HG02885 (cell line): ENCODE results near the gene HLTF.
A peak's percentile ranks its signal among the peaks of the same experiment; 100 is the strongest.

ENCODE experiments used
- ATAC-seq: cut with Tn5 transposase; IDR thresholded peaks from one replicate; pipeline ENCODE4 v1.9.1; 2021; ENCODE audit warnings: mild to moderate bottlenecking; ENCODE audit not compliant: unreplicated experiment, poor library complexity

HLTF gene

DNA sequence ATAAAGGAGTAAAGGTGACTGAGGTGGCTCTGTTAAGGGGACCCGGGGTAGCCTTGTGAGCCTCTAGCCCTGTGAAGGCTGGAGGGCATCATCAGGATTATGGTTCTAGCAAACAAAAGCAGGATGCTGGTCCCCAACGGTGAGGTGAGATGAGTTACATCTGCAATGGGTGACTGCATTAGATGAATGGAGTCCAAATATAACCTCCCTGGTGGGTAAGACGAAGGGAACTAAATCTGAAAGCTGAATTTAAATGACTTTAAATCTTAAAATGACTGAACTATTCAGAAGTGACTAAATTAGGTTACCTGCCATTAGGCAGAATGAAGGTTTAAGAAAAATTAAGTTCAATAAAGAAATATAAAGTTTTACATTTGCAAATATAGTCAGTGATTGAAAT lies 4.6 kb upstream of the HLTF start:
- ATAC-seq: peak; percentile 20

DNA sequence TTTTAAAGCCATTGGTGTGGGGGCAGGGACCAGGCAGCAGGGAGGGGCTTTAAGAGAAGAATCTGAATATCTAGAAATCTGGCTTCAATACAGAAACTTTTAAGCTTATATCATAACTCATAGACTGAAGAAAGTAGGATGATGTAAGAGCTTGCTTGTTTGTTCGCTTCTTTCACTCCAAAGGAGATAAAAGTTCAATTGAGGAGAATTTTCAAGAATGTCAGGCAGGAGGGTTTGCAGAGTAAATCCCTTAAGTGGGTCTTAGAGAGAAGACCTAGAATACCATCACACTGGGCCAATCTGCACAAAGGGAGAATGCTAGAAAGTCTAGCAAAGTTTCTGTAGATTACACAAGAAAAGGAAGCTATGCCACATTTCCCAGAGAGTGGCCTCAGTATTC lies 4.1 kb upstream of the HLTF start:
- ATAC-seq: no peak

DNA sequence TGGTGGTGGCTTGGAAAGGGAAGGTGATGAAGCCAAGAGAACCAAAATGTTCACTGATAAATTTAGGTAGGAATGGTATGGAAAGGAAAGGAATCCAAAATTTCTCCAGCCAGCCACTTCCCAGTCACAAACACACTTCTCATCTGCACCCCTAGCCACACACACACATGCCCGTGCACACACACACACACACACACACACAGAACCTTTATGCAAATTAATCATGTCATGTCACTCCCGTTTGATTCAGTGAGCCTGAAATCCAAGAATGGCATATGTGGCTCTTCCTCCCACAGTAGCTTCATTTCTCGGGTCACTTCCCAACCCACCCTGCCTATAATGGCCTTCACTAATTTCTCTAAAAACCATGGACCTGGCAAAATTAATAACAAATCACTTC lies 3.1 kb upstream of the HLTF start:
- ATAC-seq: no peak

DNA sequence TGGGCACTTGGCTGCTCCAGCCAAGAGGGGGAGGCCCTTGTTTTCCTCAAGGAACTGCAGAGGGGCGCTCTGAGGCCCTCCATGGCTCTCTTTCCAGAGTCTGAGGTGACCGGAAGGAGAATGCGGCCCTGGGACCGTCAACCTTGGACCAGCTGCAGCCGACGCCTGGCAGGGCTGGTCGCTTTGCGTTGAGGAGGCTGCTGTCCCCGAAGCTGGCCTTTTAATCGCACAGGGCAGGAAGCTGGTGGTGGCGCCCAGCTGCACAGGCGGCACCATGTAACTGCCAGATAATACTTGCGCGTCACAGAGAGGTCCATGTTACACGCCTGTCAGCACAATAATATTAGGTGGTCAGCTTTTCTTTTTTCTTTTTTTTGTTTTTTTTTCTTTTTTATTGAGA lies 875 bp upstream of the HLTF start:
- no peak for ATAC-seq

DNA sequence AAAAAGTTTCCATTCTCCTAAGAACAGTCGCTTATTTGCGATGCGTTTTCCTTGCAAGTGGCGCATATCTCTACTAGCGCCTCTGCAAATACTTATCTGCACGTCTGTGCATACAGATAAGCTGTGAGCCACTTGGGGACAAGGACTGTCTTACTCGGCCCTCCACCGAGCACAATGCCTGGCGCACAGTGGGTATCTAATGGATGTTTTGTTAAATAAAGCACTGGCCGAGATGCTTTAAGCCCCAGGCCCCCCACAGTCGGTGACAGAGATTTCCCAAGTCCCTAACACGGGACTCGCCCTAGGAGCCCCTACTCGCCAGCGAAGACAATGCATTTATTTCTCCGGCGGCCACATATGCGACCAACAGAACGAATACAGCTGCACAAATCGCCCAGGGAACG lies 503 bp downstream of the HLTF start:
- ATAC-seq: peak; percentile 35

DNA sequence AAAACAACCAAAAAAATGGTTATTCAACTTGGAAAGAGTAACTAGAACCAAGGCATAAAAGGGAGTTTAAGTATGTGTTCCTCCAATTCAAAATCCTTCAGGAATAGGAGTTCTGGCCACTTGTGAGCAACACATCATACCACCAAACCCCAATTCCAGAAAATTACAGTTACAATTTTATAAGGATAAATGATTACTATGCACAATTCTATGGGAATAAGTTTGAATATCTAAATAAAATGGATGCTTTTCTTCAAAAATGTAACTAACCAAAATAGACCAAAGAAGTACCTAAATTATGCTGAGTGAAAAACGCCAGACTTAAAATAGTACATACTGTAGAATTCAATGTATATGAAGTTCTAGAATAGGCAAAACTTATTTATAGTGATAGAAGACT lies 4.6 kb downstream of the HLTF start:
- ATAC-seq: no peak

DNA sequence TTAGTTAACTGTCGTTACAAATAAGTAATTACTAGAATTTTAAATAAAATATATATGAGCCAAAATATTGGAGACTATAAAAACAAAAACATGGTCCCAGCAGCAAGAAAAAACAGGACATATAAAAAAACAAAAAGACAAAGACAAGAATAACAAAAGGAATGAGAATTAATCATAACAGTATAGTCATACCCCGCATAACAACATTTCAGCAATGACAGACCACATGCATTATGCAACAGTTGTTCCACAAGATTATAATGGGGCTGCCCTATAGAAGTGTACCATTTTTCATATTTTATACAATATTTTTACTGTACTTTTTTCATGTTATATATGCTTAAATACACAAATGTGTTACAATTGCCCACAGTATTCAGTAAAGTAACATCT lies 5.6 kb downstream of the HLTF start:
- ATAC-seq: no peak

DNA sequence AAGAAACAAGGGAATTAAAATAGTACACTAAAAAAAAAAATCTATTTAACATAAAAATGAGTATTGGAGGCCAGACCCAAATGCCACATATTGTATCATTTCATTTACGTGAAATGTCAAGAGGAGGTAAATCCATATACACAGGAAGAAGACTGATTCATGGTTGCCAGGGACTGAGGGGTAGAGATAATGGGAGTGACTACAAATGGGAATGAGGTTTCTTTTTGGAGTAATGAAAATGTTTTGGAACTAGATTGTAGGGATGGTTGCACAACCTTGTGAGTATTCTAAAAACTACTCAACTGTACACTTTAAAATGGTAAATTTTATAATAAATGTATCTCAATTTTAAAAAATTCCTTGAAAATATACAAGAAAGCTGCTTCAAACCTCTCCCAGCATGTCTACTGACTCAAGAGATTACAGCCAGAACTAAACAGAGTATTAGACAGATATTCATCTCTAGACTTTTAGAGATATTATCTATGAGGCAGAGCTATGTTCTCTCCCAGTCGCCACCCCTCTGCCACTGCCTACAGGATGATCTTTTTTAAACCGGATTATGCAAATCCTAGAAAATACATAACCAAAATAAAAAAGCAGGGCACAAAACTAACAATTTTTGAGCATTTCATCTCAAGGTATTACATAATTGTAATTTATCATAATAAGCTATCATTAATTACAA lies 6.2 kb downstream of the HLTF start:
- no peak for ATAC-seq

DNA sequence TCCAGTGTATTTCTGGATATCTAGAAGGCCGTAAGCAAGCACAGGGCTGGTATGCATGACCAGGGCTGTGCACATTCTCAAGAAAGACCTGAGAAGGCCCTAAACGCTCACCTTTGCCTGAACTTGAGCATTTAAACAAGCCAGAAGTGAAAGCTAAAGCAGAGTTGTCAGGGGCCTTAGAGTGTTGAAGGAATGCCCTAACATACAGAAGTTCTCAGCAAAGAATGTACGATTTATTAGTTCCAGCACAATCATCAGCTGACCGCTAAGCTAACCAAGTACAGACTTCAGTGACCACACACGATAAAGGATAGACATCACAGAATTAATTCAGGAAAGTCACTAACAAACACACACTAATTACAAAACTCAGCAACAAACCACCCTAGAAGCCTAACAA lies 8.7 kb downstream of the HLTF start:
- ATAC-seq: no peak

DNA sequence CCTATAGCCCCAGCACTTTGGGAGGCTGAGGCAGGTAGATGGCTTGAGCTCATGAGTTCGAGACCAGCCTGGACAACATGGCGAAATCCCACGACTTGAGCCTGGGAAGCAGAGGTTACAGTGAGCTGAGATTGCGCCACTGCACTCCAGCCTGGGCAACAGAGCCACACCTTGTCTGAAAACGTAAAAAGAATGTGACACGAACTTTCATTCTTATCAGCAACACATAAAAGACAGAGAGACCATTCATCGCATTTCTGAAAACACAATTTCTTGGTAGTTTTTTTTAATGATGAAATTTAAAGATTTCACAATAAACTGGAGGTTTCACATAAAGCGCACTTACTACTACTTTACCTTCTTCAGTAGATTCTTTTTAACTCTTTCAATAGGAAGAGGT lies 18.4 kb downstream of the HLTF start:
- ATAC-seq: no peak

DNA sequence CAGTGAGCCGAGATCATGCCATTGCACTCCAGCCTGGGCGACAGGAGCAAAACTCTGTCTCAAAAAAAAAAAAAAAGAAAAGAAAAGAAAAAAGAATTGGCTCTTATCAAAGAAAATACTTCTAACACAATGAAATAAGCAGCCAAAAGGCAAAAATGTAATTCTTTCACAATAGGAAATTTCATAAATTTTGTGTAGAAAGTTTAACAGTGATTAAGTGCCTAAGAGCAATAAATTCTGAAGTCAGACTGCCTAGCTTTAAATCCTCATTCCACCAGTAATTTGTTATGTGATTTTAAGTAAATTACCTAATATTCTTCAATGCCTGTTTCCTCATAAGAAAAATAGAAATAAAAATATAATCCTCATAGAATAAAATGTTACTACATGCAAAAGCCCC lies 24.6 kb downstream of the HLTF start:
- no peak for ATAC-seq

DNA sequence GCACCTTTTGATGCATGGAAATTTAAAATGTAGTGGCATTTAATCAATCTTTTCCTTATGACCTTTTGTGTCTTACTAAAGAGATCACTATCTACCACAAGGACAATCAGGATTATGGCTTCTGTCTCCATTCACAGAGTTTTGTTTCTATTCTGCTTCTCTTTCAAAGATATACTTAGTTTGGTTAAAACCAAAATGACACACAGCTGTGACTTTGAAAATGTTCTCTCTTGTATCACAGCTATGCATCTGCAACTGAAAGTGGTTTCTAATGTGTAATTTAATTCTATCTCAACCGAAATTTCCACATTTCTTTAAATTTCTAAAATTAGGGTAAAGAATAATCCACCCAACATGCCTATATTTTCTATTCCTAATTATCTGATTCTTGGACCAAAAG lies 27.7 kb downstream of the HLTF start:
- ATAC-seq: peak; percentile 81

DNA sequence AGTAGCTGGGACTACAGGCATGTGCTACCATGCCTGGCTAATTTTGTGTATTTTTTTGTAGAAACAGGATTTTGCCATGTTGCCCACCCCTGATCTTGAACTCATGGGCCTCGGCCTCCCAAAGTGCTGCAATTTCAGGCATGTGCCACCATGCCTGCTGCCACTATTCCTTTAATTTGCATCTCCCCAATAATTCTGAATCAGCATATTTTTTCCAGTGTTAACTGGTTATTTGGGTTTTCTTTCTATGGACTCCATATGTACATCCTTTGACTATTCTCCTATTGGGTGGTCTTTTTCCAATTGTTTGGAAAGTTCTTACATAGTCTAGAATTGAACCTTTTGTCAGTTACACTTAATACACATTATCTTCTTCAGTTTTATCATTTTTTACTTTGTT lies 28.1 kb downstream of the HLTF start:
- ATAC-seq: no peak

DNA sequence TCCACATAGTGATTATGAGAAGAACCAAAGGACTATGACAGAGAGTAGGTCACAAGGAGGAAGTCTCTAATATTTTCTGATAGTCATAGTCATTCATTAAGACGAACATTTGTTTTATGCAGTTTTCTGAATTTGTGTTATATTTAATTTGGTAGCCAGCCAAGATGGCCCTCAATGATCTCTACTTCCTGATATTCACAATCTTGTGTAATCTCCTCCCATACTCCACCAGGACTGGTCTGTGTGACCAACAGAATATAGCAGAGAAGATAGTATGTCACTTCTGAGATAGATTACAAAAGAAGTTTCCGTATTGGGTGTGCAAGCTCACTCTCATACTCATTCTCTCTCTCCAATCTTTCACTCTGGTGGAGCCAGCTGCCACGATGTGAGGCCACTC lies 30.8 kb downstream of the HLTF start:
- no peak for ATAC-seq

DNA sequence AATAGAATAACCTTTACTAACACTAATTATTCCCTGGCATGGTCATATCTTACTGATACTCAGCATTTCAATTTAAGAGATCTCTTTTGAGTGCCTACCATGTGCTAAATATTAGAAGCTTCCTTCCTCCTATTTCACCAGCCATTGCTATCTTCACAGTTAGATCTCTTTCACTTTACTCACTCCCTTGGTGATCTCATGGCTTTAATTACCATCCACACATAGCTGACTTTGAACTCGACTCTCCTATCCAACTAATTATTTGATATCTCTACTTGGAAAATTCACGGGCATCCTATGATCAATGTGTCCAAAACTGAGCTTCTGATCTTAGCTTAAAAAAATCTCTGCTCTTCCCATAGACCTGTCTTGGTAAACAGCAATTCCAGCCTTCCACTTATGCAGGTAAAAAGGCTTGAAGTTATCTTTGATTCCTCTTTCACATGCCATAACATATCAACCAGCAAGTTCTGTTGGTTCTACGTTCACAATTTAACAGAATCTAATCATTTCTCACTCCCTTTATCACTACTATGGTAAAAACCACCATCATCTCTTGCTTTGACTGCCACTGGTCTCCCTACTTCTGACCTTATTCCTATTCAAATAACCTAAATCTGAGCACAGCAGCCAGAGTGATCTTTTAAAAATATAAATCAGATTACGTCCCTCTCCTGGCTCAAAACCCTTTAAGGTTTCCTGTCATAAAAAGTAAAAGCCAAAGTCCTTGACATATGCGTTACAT lies 41.8 kb downstream of the HLTF start:
- ATAC-seq: no peak

DNA sequence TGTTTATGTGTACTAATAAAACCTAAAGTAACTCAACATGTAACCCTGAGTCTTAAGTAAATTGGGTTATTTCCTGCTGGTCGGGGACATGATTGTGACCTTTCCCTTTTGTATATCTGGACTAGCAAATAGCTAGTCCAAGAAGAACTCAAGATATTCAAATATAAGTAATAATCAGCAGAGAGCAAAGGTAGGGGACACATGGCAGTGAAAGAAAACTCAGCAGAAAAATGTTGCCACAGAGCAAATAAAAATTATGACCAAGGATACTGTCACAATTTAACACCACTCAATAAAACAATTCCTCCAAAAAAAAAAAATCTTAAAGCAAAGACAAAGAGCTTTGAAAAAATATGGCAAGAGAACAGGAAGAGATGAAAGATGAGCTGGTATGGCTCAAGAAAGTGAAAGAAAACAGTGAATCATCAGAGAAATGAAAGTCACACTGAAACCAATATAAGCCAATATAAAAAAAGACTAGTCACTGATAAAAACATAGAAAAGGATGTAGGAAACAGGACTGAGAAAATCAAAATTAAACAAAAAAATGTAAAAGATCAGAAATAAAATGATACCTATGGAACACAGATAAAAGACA lies 43.4 kb downstream of the HLTF start:
- ATAC-seq: peak; percentile 87

DNA sequence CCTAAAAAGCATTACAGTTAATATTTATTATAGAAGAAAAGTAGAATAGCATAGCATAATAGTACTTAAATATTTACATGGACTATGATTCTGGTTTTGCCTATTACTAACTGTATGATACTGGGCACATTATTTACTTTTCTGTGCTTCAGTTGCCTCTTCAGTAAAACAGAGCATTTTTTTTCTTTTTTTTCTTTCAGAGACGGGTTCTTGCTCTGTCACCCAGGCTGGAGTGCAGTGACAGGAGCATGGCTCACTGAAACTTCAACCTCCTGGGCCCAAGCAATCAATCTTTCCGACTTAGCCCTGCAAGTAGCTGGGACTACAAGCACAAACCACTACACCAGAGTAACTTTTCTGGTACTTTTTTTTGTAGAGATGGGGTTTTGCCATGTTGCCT lies 48.0 kb downstream of the HLTF start:
- no peak for ATAC-seq

DNA sequence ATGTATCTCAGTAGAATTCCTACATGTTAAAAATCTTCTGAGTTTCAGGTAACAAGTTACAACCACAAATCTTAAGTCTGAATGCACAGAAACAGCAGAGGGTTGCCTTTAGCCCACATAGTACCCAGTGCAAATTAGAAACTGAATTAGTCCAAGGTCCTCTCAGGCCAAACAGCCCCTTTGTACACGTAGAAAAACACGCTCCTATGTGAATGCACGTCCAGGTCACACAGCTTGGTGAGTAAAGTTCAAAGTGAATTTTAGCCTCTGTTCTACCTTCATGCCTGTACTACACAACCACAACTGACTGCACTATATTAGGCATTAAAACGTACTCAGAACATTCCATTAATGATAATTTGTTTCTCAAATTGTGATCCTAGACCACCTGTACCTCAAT lies 48.6 kb downstream of the HLTF start:
- ATAC-seq: no peak

DNA sequence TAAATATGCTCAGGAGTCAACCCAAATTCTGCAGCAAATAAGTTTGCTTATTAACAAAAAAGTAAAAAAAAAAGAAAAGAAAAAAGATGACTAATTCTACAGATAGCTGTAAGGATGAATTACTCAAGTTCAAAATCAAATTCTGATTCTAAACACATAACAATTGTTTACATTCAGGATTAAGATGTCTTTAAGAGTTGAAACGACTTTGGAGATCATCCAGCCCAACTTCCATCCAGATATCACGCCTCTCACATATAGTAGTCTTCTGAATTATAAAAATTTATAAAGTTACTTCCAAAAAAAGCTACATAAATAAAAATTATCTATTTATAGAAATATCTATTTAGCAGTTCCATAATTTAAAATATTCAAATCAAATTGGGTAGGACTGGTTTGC lies 55.2 kb downstream of the HLTF start:
- ATAC-seq: no peak

DNA sequence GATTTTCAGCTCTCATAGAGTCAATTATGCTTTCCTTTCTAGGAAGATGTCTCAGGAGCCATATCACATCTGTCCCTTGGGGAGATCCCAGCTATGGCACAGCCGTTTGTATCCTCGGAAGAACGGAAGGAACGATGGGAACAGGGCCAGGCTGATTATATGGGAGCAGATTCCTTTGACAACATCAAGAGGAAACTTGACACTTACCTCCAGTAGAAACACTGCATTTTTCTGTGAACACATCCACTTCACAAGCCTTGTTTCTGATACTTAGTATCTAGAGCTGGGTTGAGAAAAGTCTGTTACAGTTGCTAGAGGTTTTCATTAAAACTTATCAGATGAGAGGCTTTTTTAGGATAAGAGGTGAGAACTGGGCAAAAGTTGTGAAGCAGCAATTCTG lies 59.6 kb downstream of the HLTF start:
- ATAC-seq: no peak

DNA sequence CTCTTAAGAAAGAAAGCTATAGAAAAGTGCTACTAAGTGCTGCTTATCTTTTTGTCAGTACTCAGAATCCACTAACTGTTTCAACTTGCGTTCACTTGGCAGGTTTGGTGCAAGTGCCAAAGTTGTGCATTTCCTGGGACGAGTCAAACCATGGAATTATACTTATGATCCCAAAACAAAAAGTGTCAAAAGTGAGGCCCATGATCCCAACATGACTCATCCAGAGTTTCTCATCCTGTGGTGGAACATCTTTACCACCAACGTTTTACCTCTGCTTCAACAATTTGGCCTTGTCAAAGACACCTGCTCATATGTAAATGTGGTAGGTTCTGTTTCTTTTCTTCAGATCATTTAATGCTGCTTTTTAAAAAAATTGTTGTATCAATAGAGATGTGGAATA lies 62.4 kb downstream of the HLTF start:
- no peak for ATAC-seq

DNA sequence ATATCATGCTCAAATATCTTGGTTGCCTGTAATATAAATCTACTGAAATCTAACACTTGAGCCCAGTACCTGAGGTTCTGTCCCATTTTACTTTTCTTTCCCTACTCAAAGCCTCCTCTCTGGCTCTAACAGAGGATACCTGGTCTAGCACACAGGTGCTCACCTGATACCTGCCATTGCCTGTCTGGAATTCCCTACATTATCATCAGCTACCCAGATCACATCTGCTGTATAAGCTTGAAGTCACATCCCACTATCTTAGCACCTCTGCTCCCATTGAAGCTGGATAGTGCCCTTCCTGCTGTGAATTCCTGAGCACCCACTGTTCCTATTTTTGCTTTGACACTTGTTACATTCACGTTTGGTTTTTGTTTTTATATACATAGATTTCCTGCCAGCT lies 64.5 kb downstream of the HLTF start:
- ATAC-seq: no peak
